Islet of Langerhans (tissue), 1 donor: Measurements from ENCODE around the gene SCNN1G.
"Not testable (repeated sequence)": the region's sequence is repeated elsewhere in the genome, so short reads cannot be mapped to it uniquely, and the experiment has no call there.

Experiments used
- FAIRE-seq: peaks from one replicate; lab custom pipeline; 2011; peaks lifted over from hg19 to GRCh38; lab: Jason Lieb, UNC

Gene SCNN1G

GRCh38 chr16:23207485-23207884, 24.9 kb downstream of the SCNN1G start:
- no peak for FAIRE-seq

- FAIRE-seq = no peak
Measured at GRCh38 chr16:23209606-23210005, 27.1 kb downstream of the SCNN1G start.

- FAIRE-seq = no peak
Measured at GRCh38 chr16:23213831-23214230, 31.3 kb downstream of the SCNN1G start.

- no peak for FAIRE-seq
Measured at GRCh38 chr16:23214796-23215195, 32.3 kb downstream of the SCNN1G start.

- FAIRE-seq = no peak
Measured at GRCh38 chr16:23215435-23215834, 32.9 kb downstream of the SCNN1G start.

GRCh38 chr16:23216658-23217246, 34.2 kb downstream of the SCNN1G start:
- FAIRE-seq = no peak

GRCh38 chr16:23217646-23218045, 35.1 kb downstream of the SCNN1G start:
- FAIRE-seq = no peak

- no peak for FAIRE-seq
Measured at GRCh38 chr16:23222929-23223328, 40.4 kb downstream of the SCNN1G start.

- no peak for FAIRE-seq
Measured at GRCh38 chr16:23223368-23223767, 40.8 kb downstream of the SCNN1G start.

GRCh38 chr16:23225109-23225508, 42.6 kb downstream of the SCNN1G start:
- no peak for FAIRE-seq

GRCh38 chr16:23225634-23226033, 43.1 kb downstream of the SCNN1G start:
- no peak for FAIRE-seq

- FAIRE-seq = no peak
Measured at GRCh38 chr16:23227529-23227928, 45.0 kb downstream of the SCNN1G start.

- no peak for FAIRE-seq
Measured at GRCh38 chr16:23229714-23230113, 47.2 kb downstream of the SCNN1G start.

- no peak for FAIRE-seq
Measured at GRCh38 chr16:23232806-23233205, 50.3 kb downstream of the SCNN1G start.

GRCh38 chr16:23235176-23235575, 52.6 kb downstream of the SCNN1G start:
- no peak for FAIRE-seq

- no peak for FAIRE-seq
Measured at GRCh38 chr16:23236983-23237382, 54.4 kb downstream of the SCNN1G start.

- no peak for FAIRE-seq
Measured at GRCh38 chr16:23240994-23241393, 58.4 kb downstream of the SCNN1G start.

- no peak for FAIRE-seq
Measured at GRCh38 chr16:23244122-23244521, 61.6 kb downstream of the SCNN1G start.

GRCh38 chr16:23245268-23245667, 62.7 kb downstream of the SCNN1G start:
- no peak for FAIRE-seq

GRCh38 chr16:23248261-23249194, 66.0 kb downstream of the SCNN1G start:
- no peak for FAIRE-seq

- no peak for FAIRE-seq
Measured at GRCh38 chr16:23249830-23250229, 67.3 kb downstream of the SCNN1G start.

GRCh38 chr16:23252310-23252709, 69.8 kb downstream of the SCNN1G start:
- no peak for FAIRE-seq

- not testable (repeated sequence) for FAIRE-seq
Measured at GRCh38 chr16:23253650-23254049, 71.1 kb downstream of the SCNN1G start.

- FAIRE-seq = no peak
Measured at GRCh38 chr16:23254338-23254737, 71.8 kb downstream of the SCNN1G start.
